HCT116 (cell line): ENCODE measurements around the gene ACAD8. TPM values are rescaled to one million over a fixed set of nuclear protein-coding genes. Genes with fewer than 3 reads are reported as not detected.

Source experiments
- ATAC-seq: fragments of 200-7000 bp; cut with Tn5 transposase; 2 replicates; pipeline ENCODE4 v1.9.1; 2020; ENCODE audit warnings: mild to moderate bottlenecking, moderate library complexity
- BruUV-seq: library from RNA; stranded (reverse); fragments of 400-500 nt; replicated peaks from 2 replicates; lab custom pipeline; 2021; lab: Mats Ljungman, UMichigan
- CTCF ChIA-PET: fragments of 300-600 bp; sonication (Branson Sonifier 250); formaldehyde crosslinking; loops from one replicate; lab custom pipeline; 2021; ENCODE audit warnings: antibody characterized with exemption; lab: Charles Lee
- POLR2A ChIA-PET: fragments of 300-600, 350-600 bp; sonication (Branson Sonifier 250); formaldehyde crosslinking; loops from one replicate; lab custom pipeline; 2021; ENCODE audit warnings: antibody characterized with exemption; lab: Charles Lee
- RAD21 ChIA-PET, 2 experiments: fragments of 300-600 bp; sonication (Branson Sonifier 250); formaldehyde crosslinking; loops; one replicate each; lab custom pipeline; 2023; ENCODE audit warnings: low total read pairs in 2 of 2; ENCODE audit not compliant: uncharacterized antibody in 2 of 2, unreplicated experiment in 2 of 2, low non-redundant PET in 1 of 2; lab: Charles Lee
- DNase-seq: peaks from one replicate; pipeline ENCODE4 v3.0.0-alpha.2; 2010; ENCODE audit warnings: low read depth, low spot score
- H2AFZ ChIP-seq: fragments of 200-600 bp; shearing (Covaris generic), sonication (generic); 2 replicates; pipeline ENCODE4 v1.6.1; 2017; ENCODE audit warnings: low read depth, mixed run types, mixed read lengths, antibody characterized with exemption, low read length; ENCODE audit not compliant: poor library complexity, severe bottlenecking
- H3K27ac ChIP-seq: 2 replicates; pipeline ENCODE4 v1.5.1; 2012; ENCODE audit warnings: low read depth, low read length
- H3K27me3 ChIP-seq: fragments of 200-600 bp; sonication (generic); 2 replicates; pipeline ENCODE4 v1.6.1; 2016; ENCODE audit warnings: mixed run types, low read length, mixed read lengths; ENCODE audit not compliant: insufficient read depth
- H3K36me3 ChIP-seq, 2 experiments: fragments of 200-500 bp in 1 of 2; fragments of 200-600 bp in 1 of 2; sonication (Bioruptor generic) in 1 of 2; sonication (generic) in 1 of 2; 2 replicates each; pipeline versions ENCODE4 v1.5.1 to v1.6.1; 2014 to 2016; ENCODE audit warnings: low read length in 2 of 2, inconsistent platforms in 1 of 2, mixed read lengths in 1 of 2, mixed run types in 1 of 2; ENCODE audit not compliant: insufficient read depth in 2 of 2, control insufficient read depth in 1 of 2
- H3K4me1 ChIP-seq, 2 experiments: fragments of 200-600 bp in 1 of 2; sonication (generic) in 1 of 2; 2 replicates each; pipeline versions ENCODE4 v1.5.1 to v1.6.1; 2012 to 2017; ENCODE audit warnings: low read length in 2 of 2, inconsistent platforms in 1 of 2, mild to moderate bottlenecking in 1 of 2, mixed read lengths in 1 of 2, mixed run types in 1 of 2, moderate library complexity in 1 of 2; ENCODE audit not compliant: insufficient read depth in 2 of 2, control insufficient read depth in 1 of 2
- H3K4me2 ChIP-seq: fragments of 200-600 bp; sonication (generic); 2 replicates; pipeline ENCODE4 v1.6.1; 2017; ENCODE audit warnings: mixed run types, low read length, mixed read lengths
- H3K4me3 ChIP-seq, 2 experiments: fragments of 200-600 bp in 1 of 2; sonication (generic) in 1 of 2; replicated peaks in 1 of 2; 2 replicates each; pipeline ENCODE4 v1.5.1; 2011 to 2016; ENCODE audit warnings: low read length in 2 of 2, control low read depth in 1 of 2, low read depth in 1 of 2, mild to moderate bottlenecking in 1 of 2, mixed read lengths in 1 of 2, mixed run types in 1 of 2
- H3K79me2 ChIP-seq: fragments of 200-600 bp; sonication (generic); 2 replicates; pipeline ENCODE4 v1.6.1; 2017; ENCODE audit warnings: mild to moderate bottlenecking, mixed run types, low read length, moderate library complexity, mixed read lengths; ENCODE audit not compliant: insufficient read depth
- H3K9ac ChIP-seq: fragments of 200-600 bp; sonication (generic); 2 replicates; pipeline ENCODE4 v1.6.1; 2016; ENCODE audit warnings: low read length, mixed read lengths
- H3K9me2 ChIP-seq: fragments of 200-600 bp; sonication (generic), shearing (Covaris generic); 2 replicates; pipeline ENCODE4 v1.6.1; 2017; ENCODE audit warnings: mixed run types, mild to moderate bottlenecking, moderate library complexity; ENCODE audit not compliant: insufficient read depth
- H3K9me3 ChIP-seq, 2 experiments: fragments of 200-500 bp in 1 of 2; fragments of 200-600 bp in 1 of 2; sonication (Bioruptor generic) in 1 of 2; sonication (generic) in 1 of 2; 2 replicates each; pipeline ENCODE4 v1.6.1; 2014 to 2017; ENCODE audit warnings: low read length in 2 of 2, mixed read lengths in 2 of 2, inconsistent platforms in 1 of 2, low read depth in 1 of 2, mild to moderate bottlenecking in 1 of 2, mixed run types in 1 of 2, moderate library complexity in 1 of 2; ENCODE audit not compliant: control insufficient read depth in 1 of 2, insufficient read depth in 1 of 2
- H4K20me1 ChIP-seq: fragments of 200-600 bp; sonication (generic), shearing (Covaris generic); 2 replicates; pipeline ENCODE4 v1.6.1; 2017; ENCODE audit warnings: mixed run types, mild to moderate bottlenecking, moderate library complexity; ENCODE audit not compliant: insufficient read depth
- CEBPB ChIP-seq: IDR thresholded peaks from 2 replicates; pipeline ENCODE4 v1.6.1; 2012; ENCODE audit warnings: low read depth
- ELF1 ChIP-seq: IDR thresholded peaks from 2 replicates; pipeline ENCODE4 v1.6.1; 2012; ENCODE audit warnings: low read depth, borderline replicate concordance
- FOSL1 ChIP-seq: IDR thresholded peaks from 2 replicates; pipeline ENCODE4 v1.6.1; 2012; ENCODE audit warnings: low read depth
- MAX ChIP-seq: IDR thresholded peaks from 2 replicates; pipeline ENCODE4 v1.6.1; 2012
- SIN3A ChIP-seq: IDR thresholded peaks from 2 replicates; pipeline ENCODE4 v1.6.1; 2012; ENCODE audit warnings: low read depth
- SP1 ChIP-seq: IDR thresholded peaks from 2 replicates; pipeline ENCODE4 v1.6.1; 2012; ENCODE audit warnings: low read depth
- ZNF274 ChIP-seq: fragments of 200-500 bp; sonication (Bioruptor generic); IDR thresholded peaks from 2 replicates; pipeline ENCODE4 v1.6.1; 2014; ENCODE audit warnings: mild to moderate bottlenecking, low read depth, low read length, inconsistent platforms
- intact Hi-C: fragments of 100-400 bp; cut with micrococcal nuclease; formaldehyde crosslinking; loops from 2 replicates; pipeline ENCODE4 v1.10.0; 2022
- total RNA-seq: library from RNA; stranded (reverse); gene quantifications from one replicate; pipeline ENCODE4 v1.2.1, GENCODE V29; 2021; ENCODE audit not compliant: unreplicated experiment
- TF ChIP-seq, protein P1 (sequence below): IDR thresholded peaks from 2 replicates; pipeline ENCODE4 v1.6.1; 2011; ENCODE audit warnings: mild to moderate bottlenecking, low read length, moderate library complexity; ENCODE audit not compliant: insufficient replicate concordance; ENCODE audit errors: extremely low read depth

ACAD8 gene
- total RNA-seq, 1 experiment from 2014 or later, result 21.0 TPM

GRCh38 chr11:134250246-134250645 is 3.1 kb upstream of the ACAD8 start:
- no peaks in the 10 kb centered on the region for H4K20me1 ChIP-seq
- H3K9me2 ChIP-seq, result no peaks in the 10 kb centered on the region
- no peak overlapping the region for H3K4me2 ChIP-seq
- H3K27ac ChIP-seq, result no peak overlapping the region
- no peak overlapping the region for H2AFZ ChIP-seq
- CTCF ChIA-PET, result no interaction called here
- BruUV-seq, result no TSS peak
- no peaks in the 10 kb centered on the region for H3K27me3 ChIP-seq
- H3K9ac ChIP-seq, result no peak overlapping the region
- H3K36me3 ChIP-seq, result peaks cover 10 to 11% of the 10 kb centered on the region in 2 experiments; a peak in 3 of 4 replicates
- no peaks in the 10 kb centered on the region for H3K9me3 ChIP-seq
- ATAC-seq (no peak), DNase-seq (no peak)
- no peak for TF ChIP-seq ELF1
- no peak for TF ChIP-seq FOSL1
- no peak for TF ChIP-seq CEBPB
- TF ChIP-seq SP1, result no peak
- no peak for TF ChIP-seq MAX
- TF ChIP-seq SIN3A, result no peak
- TF ChIP-seq ZNF274, result no peak
- TF ChIP-seq, protein P1, sequence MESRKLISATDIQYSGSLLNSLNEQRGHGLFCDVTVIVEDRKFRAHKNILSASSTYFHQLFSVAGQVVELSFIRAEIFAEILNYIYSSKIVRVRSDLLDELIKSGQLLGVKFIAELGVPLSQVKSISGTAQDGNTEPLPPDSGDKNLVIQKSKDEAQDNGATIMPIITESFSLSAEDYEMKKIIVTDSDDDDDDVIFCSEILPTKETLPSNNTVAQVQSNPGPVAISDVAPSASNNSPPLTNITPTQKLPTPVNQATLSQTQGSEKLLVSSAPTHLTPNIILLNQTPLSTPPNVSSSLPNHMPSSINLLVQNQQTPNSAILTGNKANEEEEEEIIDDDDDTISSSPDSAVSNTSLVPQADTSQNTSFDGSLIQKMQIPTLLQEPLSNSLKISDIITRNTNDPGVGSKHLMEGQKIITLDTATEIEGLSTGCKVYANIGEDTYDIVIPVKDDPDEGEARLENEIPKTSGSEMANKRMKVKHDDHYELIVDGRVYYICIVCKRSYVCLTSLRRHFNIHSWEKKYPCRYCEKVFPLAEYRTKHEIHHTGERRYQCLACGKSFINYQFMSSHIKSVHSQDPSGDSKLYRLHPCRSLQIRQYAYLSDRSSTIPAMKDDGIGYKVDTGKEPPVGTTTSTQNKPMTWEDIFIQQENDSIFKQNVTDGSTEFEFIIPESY, result no peak
- RAD21 ChIA-PET, result no interaction called here
- H3K4me1 ChIP-seq, result peaks cover 2 to 9% of the 10 kb centered on the region in 2 experiments; a peak in 2 of 4 replicates
- POLR2A ChIA-PET, result no interaction called here
- H3K4me3 ChIP-seq, result no peak overlapping the region
- intact Hi-C loops, result loop anchor here (10.0 kb wide), 2 partner anchors 325 kb away; no protein-coding TSS in a partner anchor
- peaks cover 18% of the 10 kb centered on the region for H3K79me2 ChIP-seq
